ENCODE measurements around the gene SWI5.

The SWI5 gene

DNA sequence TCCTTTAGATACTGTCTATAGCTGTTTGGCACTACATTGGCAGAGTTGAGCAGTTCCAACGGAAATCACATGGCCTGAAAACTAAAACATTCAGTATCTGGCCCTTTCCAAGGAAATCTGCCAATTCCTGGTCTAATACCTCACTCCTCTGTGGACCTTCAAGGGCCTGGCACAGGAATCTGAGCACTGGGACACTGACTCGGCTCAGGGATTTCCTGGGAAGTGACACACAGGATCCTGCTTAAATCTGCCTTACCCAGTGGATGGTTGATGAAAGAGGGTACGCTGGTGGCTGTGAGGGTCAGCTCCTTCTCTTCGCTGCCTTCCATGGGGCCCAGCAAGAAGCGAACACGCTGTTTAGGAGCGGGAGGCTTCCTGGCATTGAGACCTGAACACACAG is 45.3 kb downstream of the SWI5 start:
- no peak for DNase-seq (ENCODE audit: low read depth in 2 of 2)

DNA sequence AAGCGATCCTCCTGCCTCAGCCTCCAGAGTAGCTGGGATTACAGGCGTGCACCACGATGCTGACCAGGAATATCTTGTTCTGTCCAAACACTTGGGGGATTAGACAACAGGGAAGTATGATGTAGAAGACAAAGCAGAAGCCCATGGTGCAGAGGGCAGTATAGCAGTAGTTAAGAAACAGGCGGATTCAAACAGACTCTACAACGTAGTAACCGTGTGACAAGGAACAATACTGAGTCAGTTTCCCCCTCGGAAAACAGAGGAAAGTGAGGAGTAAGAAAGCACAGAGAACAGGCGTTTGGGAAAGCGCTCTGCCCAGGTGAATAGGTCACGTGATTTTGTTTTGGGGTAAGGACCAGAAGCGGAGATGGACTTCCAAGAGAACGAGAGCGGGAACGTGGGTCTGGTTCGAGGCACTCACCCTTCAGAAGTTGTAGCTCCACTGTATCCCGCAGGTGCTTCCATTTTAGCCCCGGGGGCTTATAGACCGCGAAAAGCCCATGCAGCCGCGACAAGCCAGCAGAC is 45.9 kb downstream of the SWI5 start:
- DNase-seq (ENCODE audit: low read depth in 2 of 2) = no peak

DNA sequence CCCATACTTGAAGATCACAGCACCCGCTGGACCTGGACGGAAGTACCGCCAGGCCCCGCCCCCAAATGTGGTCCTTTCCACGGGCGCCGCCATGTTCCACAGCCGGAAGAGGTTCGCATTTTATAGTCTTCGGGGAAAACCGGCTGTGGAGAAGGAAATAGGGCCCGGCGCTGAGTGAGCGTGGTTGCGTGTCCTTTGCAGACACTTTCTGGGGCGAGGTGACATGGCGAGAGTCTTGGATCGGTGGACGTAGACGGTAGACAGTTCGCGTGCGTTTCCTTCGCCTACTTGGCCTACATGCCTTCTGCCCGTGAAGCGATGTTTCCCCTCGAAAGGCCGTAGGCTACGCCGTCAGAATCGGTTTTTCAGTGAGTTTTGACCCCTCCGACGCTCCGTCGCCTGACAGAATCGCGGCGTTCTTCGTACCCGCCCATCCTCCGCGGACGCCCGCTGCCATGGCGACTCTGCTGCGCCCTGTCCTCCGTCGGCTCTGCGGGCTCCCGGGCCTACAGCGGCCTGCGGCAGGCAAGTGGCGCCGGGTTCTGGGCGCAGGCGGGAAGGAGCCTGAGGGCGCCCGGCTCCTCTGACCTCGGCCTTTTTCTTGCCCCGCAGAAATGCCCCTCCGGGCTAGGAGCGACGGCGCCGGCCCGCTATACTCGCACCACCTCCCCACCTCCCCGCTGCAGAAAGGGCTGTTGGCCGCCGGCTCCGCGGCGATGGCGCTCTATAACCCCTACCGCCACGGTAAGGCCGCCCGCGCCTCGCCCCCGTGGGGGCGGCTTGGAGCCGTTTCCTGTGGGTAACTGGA is 46.5 kb downstream of the SWI5 start, which contains the start of the genes COQ4 and TRUB2:
Gene COQ4 (plus strand): TSS at position 436 of the 808 bp plus-strand sequence. CDS start 20 bp downstream, at position 456.
Gene TRUB2 (minus strand): TSS at position 44 of the 808 bp plus-strand sequence. CDS start 39 bp downstream, at position 5.
- peak; percentile 77 to 81 for DNase-seq (ENCODE audit: low read depth in 2 of 2)

DNA sequence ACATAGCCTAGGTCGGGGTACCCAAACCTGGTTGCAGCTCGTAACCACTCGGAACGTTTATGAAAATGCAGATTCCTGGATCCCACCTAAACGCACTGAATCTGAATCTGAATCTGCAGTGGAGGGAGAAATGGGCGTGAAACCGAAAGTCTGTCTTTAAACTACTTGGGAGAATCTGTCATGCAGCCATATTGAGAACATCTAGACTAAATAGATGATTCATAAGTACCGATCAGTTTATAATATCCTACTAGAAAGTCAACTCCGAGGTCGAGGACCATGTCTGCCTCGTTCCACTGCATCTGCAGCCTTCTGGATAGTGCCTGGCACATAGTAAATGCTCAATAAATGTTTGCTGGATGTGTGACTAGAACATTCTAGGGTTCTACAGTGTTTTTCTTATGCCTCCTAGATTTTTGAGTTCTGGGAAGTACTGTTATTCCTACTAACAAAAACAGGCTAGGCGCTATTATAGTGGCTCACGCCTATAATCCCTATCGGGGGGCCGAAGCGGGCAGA is 47.2 kb downstream of the SWI5 start:
- no peak for DNase-seq (ENCODE audit: low read depth in 2 of 2)

DNA sequence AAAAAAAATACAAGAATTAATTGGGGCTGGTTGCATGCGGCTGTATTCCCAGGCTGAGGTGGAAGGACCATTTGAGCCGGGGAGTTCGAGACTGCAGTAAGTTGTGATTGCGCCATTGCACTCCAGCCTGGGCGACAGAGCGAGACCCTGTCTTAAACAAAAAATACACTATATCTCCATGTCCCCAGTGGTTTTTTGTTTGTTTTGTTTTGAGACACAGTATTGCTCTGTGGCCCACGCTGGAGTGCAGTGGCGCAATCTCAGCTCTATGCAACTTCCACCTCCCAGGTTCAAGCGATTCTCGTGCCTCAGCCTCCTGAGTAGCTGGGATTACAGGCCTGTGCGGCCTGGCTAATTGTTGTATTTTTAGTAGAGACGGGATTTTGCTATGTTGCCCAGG is 47.7 kb downstream of the SWI5 start:
- DNase-seq (ENCODE audit: low read depth in 2 of 2) = no peak

DNA sequence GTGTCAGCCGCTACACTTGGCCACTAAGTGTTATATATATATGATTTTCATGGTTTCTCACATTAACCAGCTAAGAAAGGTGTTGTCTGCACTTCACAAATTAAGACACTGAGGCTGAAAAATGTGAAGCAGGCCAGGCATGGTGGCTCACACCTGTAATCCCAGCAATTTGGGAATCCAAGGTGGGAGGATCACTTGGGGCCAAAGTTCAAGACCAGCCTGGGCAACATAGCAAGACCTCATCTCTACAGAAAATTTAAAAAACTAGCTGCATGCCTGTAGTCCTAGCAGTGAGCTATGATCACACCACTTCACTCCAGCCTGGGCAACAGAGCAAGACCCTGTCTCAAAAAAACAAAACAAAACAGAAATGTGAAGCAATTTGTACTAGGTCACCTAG is 48.3 kb downstream of the SWI5 start:
- no peak for DNase-seq (ENCODE audit: low read depth in 2 of 2)

DNA sequence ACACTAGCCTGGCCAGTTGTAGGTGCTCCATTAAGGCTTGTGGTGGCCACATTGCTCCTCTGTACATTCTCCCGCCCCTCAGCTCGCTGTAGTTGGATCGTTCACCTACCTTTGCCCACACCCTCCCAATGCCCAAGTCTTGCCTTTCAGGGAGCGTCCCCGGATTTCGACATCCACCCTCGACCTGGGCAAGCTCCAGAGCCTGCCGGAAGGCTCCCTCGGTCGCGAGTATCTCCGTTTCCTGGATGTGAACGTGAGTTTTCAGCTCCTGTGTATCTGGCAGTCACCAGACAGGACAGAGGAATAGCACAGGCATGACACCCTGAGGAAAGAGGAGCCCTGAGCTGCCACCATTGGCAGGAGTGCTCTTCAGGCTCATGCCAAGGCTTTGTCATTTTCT is 49.6 kb downstream of the SWI5 start:
- no peak for DNase-seq (ENCODE audit: low read depth in 2 of 2)

DNA sequence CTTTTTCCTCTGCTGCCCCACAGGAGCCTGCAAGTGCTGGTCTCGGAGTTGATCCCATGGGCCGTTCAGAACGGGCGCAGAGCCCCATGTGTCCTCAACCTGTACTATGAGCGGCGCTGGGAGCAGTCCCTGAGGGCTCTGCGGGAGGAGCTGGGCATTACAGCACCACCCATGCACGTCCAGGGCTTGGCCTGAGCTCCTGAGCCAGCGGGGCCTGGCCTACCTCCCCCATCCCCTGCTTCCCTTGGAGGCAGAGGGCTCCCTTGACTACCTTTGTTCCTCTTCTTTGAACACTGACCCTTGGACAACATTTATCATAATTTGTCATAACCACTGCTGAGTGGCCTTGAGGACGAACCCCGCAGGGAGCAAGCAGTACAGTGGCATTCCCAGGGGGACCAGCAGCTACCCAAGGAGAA is 57.4 kb downstream of the SWI5 start:
- DNase-seq (ENCODE audit: low read depth in 2 of 2) = no peak

DNA sequence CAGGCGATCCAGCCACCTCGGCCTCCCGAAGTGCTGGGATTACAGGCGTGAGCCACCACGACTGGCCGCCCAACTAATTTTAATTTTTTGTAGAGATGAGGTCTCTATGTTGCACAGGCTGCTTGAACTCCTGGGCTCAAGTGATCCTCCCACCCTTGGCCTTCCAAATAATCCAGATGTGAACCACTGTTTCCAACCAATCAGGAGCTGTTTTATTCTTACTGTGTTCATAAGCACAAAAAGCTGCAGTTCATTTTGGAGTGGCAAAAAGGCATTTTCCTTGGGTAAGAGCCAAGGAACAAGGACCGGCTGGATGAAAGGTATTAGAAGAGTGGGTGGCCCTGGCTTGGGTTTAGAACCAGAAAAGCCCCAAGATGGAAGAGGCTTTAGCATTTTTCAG is 59.1 kb downstream of the SWI5 start:
- DNase-seq (ENCODE audit: low read depth in 2 of 2) = no peak

DNA sequence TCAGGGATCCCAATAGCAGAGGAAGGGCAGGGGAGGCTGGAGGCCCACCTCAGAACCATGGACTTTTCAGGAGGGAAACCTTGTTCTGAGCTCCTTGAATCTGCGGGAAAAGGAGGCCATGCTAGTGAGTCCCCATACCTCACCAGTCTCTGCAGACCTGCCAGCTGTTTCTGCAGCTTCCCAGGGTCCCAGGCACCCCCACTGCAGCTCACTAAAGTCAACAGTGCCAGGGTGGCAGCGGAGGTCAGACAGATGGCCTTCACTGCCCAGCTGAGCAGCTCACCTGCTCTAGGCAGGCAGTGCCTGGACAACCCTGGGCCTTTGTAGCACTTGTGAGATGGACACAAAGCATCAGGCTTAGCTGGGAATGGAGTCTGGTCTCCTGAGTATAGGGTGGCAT is 59.8 kb downstream of the SWI5 start:
- DNase-seq (ENCODE audit: low read depth in 2 of 2) = no peak

DNA sequence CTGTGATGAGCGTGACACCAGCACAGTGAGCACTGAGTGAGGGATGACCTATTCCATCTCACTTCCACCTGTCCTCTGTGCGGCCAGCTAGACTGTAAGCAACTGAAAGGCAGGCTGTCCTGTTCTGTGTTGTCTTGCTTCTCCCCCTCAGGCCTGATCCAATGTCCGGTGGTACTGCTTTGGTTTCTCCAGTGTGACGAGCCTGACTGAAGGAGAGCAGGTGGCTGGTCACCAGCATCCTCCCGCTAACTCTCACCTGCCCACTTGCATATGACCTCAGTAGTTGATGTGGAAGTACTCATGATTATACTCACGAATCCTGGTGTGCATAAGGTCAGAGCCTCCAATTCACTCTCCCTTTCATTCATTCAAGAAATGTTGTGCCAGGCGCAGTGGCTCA is 61.9 kb downstream of the SWI5 start:
- no peak for DNase-seq (ENCODE audit: low read depth in 2 of 2)

Measured in stimulated activated CD8-positive, alpha-beta memory T cell treated with anti-CD3 and anti-CD28 coated beads, Interleukin-7, amount 100 ng/mL, for 1 hour (primary cell).